GM23338 (cell line): ENCODE data around the gene SMPD4. TPM values are rescaled to one million over a fixed set of nuclear protein-coding genes. Genes with fewer than 3 reads are reported as not detected.

ENCODE experiments used
- ATAC-seq: fragments of 200-7000 bp; cut with Tn5 transposase; 3 replicates; pipeline ENCODE4 v1.9.1; 2020
- DNase-seq: peaks from one replicate; pipeline ENCODE4 v3.0.0-alpha.2; 2015; ENCODE audit warnings: low spot score
- H2AFZ ChIP-seq: fragments of 200-600 bp; sonication (generic); 2 replicates; pipeline ENCODE4 v1.8.0; 2016; ENCODE audit warnings: antibody characterized with exemption, mild to moderate bottlenecking, moderate library complexity
- H3F3A ChIP-seq: fragments of 200-600 bp; sonication (generic); replicated peaks from 2 replicates; pipeline ENCODE4 v1.8.0; 2017; ENCODE audit warnings: antibody characterized with exemption, mixed run types, low read depth
- H3K27ac ChIP-seq: fragments of 200-600 bp; sonication (generic); 2 replicates; pipeline ENCODE4 v1.6.1; 2016; ENCODE audit warnings: low read depth
- H3K27me3 ChIP-seq: fragments of 200-600 bp; sonication (generic); 2 replicates; pipeline ENCODE4 v1.8.0; 2016; ENCODE audit warnings: mild to moderate bottlenecking, mixed run types, moderate library complexity; ENCODE audit not compliant: insufficient read depth
- H3K36me3 ChIP-seq: fragments of 200-600 bp; sonication (generic); 2 replicates; pipeline ENCODE4 v1.8.0; 2016; ENCODE audit warnings: mild to moderate bottlenecking; ENCODE audit not compliant: insufficient read depth
- H3K4me1 ChIP-seq: fragments of 200-600 bp; sonication (generic); 2 replicates; pipeline ENCODE4 v1.8.0; 2016; ENCODE audit warnings: mild to moderate bottlenecking, moderate library complexity; ENCODE audit not compliant: insufficient read depth
- H3K4me2 ChIP-seq: fragments of 200-600 bp; sonication (generic); 2 replicates; pipeline ENCODE4 v1.7.1; 2017; ENCODE audit warnings: mixed run types
- H3K4me3 ChIP-seq: fragments of 200-600 bp; sonication (generic); 2 replicates; pipeline ENCODE4 v1.6.1; 2016; ENCODE audit warnings: mixed run types
- H3K79me2 ChIP-seq: fragments of 200-600 bp; sonication (generic); replicated peaks from 2 replicates; pipeline ENCODE4 v1.8.0; 2017; ENCODE audit warnings: mild to moderate bottlenecking; ENCODE audit not compliant: insufficient read depth
- H3K9me2 ChIP-seq: fragments of 200-600 bp; sonication (generic); 2 replicates; pipeline ENCODE4 v1.8.0; 2017; ENCODE audit not compliant: insufficient read depth
- H4K20me1 ChIP-seq: fragments of 200-600 bp; sonication (generic); replicated peaks from 2 replicates; pipeline ENCODE4 v1.8.0; 2017; ENCODE audit warnings: mild to moderate bottlenecking; ENCODE audit not compliant: insufficient read depth
- H3K27ac Mint-ChIP-seq: 2 replicates; pipeline ENCODE4 v1.8.0; 2020; ENCODE audit warnings: inconsistent platforms, mild to moderate bottlenecking, moderate library complexity, mixed read lengths
- H3K27me3 Mint-ChIP-seq: 3 replicates; pipeline ENCODE4 v1.8.0; 2022; ENCODE audit warnings: low read depth, mild to moderate bottlenecking, moderate library complexity, mixed read lengths, inconsistent platforms; ENCODE audit not compliant: insufficient read depth, poor library complexity
- H3K36me3 Mint-ChIP-seq: 3 replicates; pipeline ENCODE4 v1.8.0; 2021; ENCODE audit warnings: low read depth, mild to moderate bottlenecking, inconsistent platforms, moderate library complexity, mixed read lengths
- H3K4me1 Mint-ChIP-seq: 3 replicates; pipeline ENCODE4 v1.8.0; 2020; ENCODE audit warnings: mild to moderate bottlenecking, inconsistent platforms, mixed read lengths
- H3K4me3 Mint-ChIP-seq: 3 replicates; pipeline ENCODE4 v1.8.0; 2021; ENCODE audit warnings: moderate library complexity, mild to moderate bottlenecking, inconsistent platforms, mixed read lengths
- H3K9me3 Mint-ChIP-seq: 3 replicates; pipeline ENCODE4 v1.8.0; 2020; ENCODE audit warnings: moderate library complexity, mild to moderate bottlenecking, inconsistent platforms, mixed read lengths
- CREB1 ChIP-seq: fragments of 250-450 bp; sonication (Bioruptor Pico); IDR thresholded peaks from 2 replicates; pipeline ENCODE4 v1.5.0; 2020; ENCODE audit warnings: low read depth, mild to moderate bottlenecking, moderate library complexity
- CTCF ChIP-seq, 2 experiments: fragments of 200-600 bp in 1 of 2; sonication (generic) in 1 of 2; conservative IDR thresholded peaks; 2 replicates each; pipeline versions ENCODE4 v1.5.1 to v1.6.1; 2016 to 2017; ENCODE audit warnings: antibody characterized with exemption in 2 of 2, low read depth in 2 of 2, mild to moderate bottlenecking in 2 of 2, moderate library complexity in 1 of 2
- ETS1 ChIP-seq: IDR thresholded peaks from 2 replicates; pipeline ENCODE4 v1.6.1; 2016; ENCODE audit warnings: antibody characterized with exemption
- EZH2 ChIP-seq: fragments of 200-600 bp; sonication (generic); IDR thresholded peaks from one replicate; pipeline ENCODE4 v1.8.0; 2017; ENCODE audit warnings: antibody characterized with exemption, mild to moderate bottlenecking, low read depth; ENCODE audit not compliant: unreplicated experiment
- EZH2phosphoT487 ChIP-seq: fragments of 200-600 bp; sonication (generic); IDR thresholded peaks from one replicate; pipeline ENCODE4 v1.8.1; 2018; ENCODE audit warnings: antibody characterized with exemption; ENCODE audit not compliant: unreplicated experiment
- JUNB ChIP-seq: IDR thresholded peaks from one replicate; pipeline ENCODE4 v1.6.1; 2016; ENCODE audit warnings: antibody characterized with exemption; ENCODE audit not compliant: unreplicated experiment
- NANOG ChIP-seq: IDR thresholded peaks from 2 replicates; pipeline ENCODE4 v1.6.1; 2016; ENCODE audit warnings: antibody characterized with exemption, borderline replicate concordance
- POLR2AphosphoS5 ChIP-seq: IDR thresholded peaks from 2 replicates; pipeline ENCODE4 v1.6.1; 2016; ENCODE audit warnings: antibody characterized with exemption, low read depth
- REST ChIP-seq: IDR thresholded peaks from one replicate; pipeline ENCODE4 v1.6.1; 2018; ENCODE audit warnings: antibody characterized with exemption; ENCODE audit not compliant: unreplicated experiment
- STAT1 ChIP-seq: IDR thresholded peaks from one replicate; pipeline ENCODE4 v1.6.1; 2016; ENCODE audit warnings: antibody characterized with exemption; ENCODE audit not compliant: unreplicated experiment
- ZNF114 ChIP-seq: fragments of 250-450 bp; sonication (Bioruptor Pico); IDR thresholded peaks from 2 replicates; pipeline ENCODE4 v1.5.0; 2020; ENCODE audit warnings: mild to moderate bottlenecking, moderate library complexity
- ZNF331 ChIP-seq: fragments of 250-450 bp; sonication (Bioruptor Pico); IDR thresholded peaks from 2 replicates; pipeline ENCODE4 v1.5.0; 2020; ENCODE audit warnings: low read depth, mild to moderate bottlenecking, moderate library complexity
- polyA plus RNA-seq: library from polyadenylated mRNA; unstranded; fragments of >200 nt; fragmentation: Nextera tagmentation; extraction: Ambion mirVana; gene quantifications from 2 replicates; pipeline ENCODE4 v1.2.1, GENCODE V29; 2016
- total RNA-seq: library from RNA; depleted of rRNA; stranded (reverse); fragments of >200 nt; shearing (Covaris generic); gene quantifications from 2 replicates; pipeline ENCODE4 v1.2.3, GENCODE V29; 2014
- TF ChIP-seq, protein P1 (sequence below): fragments of 250-450 bp; sonication (Bioruptor Pico); IDR thresholded peaks from 2 replicates; pipeline ENCODE4 v1.5.0; 2020; ENCODE audit warnings: mild to moderate bottlenecking, moderate library complexity

Gene SMPD4
- total and polyA plus RNA-seq, 2 experiments from 2014 or later, result 44.2 to 98.6 TPM

DNA sequence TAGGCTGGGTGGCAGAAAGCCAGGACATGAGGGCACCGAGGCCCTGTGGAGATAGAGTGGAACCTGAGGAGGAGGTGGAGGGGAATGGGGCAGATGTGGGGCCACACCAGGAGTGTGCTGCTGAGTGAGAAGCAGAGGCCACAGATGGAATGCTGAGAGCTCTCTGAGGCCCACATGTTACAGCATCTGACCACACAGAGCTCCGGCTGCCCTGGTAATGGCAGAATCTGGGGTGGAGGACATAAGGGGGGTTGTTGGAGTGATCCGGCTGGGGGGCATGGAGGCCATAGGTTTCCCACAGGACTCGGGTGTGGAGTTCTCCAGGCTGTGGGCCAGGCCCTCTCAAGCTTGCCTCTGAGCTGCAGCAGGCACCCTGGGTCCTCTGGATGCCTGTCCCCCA lies 4.5 kb upstream of the SMPD4 start:
- H3F3A ChIP-seq, result no peaks in the 10 kb centered on the region
- DNase-seq, result no peak
- no peaks in the 10 kb centered on the region for H3K9me2 ChIP-seq
- H3K4me3 ChIP-seq, result no peak overlapping the region
- peaks cover 7% of the 10 kb centered on the region for H3K79me2 ChIP-seq
- Mint-ChIP-seq H3K36me3 (peaks cover 5% of the 10 kb centered on the region), H3K27ac (no peak overlapping the region), H3K4me3 (no peak overlapping the region), H3K27me3 (peaks cover 7% of the 10 kb centered on the region), H3K9me3 (no peaks in the 10 kb centered on the region), H3K4me1 (peaks cover 10% of the 10 kb centered on the region; the same call in 2 of the 3 replicates)
- H2AFZ ChIP-seq, result no peak overlapping the region
- H3K27ac ChIP-seq, result no peak overlapping the region
- no peaks in the 10 kb centered on the region for H3K27me3 ChIP-seq
- no peaks in the 10 kb centered on the region for H3K4me1 ChIP-seq
- H3K36me3 ChIP-seq, result no peaks in the 10 kb centered on the region
- no peak for ATAC-seq
- TF ChIP-seq ETS1 (no peak), JUNB (no peak), REST (no peak), EZH2 (no peak), ZNF331 (no peak), POLR2AphosphoS5 (no peak), CTCF (conservative IDR thresholded peaks at IDR 0.05; ENCODE audit: low read depth in 2 of 2) (no peak), STAT1 (no peak), NANOG (no peak), EZH2phosphoT487 (no peak), CREB1 (CRISPR knock-in tag) (no peak), ZNF114 (CRISPR knock-in tag) (no peak)
- TF ChIP-seq, protein P1, sequence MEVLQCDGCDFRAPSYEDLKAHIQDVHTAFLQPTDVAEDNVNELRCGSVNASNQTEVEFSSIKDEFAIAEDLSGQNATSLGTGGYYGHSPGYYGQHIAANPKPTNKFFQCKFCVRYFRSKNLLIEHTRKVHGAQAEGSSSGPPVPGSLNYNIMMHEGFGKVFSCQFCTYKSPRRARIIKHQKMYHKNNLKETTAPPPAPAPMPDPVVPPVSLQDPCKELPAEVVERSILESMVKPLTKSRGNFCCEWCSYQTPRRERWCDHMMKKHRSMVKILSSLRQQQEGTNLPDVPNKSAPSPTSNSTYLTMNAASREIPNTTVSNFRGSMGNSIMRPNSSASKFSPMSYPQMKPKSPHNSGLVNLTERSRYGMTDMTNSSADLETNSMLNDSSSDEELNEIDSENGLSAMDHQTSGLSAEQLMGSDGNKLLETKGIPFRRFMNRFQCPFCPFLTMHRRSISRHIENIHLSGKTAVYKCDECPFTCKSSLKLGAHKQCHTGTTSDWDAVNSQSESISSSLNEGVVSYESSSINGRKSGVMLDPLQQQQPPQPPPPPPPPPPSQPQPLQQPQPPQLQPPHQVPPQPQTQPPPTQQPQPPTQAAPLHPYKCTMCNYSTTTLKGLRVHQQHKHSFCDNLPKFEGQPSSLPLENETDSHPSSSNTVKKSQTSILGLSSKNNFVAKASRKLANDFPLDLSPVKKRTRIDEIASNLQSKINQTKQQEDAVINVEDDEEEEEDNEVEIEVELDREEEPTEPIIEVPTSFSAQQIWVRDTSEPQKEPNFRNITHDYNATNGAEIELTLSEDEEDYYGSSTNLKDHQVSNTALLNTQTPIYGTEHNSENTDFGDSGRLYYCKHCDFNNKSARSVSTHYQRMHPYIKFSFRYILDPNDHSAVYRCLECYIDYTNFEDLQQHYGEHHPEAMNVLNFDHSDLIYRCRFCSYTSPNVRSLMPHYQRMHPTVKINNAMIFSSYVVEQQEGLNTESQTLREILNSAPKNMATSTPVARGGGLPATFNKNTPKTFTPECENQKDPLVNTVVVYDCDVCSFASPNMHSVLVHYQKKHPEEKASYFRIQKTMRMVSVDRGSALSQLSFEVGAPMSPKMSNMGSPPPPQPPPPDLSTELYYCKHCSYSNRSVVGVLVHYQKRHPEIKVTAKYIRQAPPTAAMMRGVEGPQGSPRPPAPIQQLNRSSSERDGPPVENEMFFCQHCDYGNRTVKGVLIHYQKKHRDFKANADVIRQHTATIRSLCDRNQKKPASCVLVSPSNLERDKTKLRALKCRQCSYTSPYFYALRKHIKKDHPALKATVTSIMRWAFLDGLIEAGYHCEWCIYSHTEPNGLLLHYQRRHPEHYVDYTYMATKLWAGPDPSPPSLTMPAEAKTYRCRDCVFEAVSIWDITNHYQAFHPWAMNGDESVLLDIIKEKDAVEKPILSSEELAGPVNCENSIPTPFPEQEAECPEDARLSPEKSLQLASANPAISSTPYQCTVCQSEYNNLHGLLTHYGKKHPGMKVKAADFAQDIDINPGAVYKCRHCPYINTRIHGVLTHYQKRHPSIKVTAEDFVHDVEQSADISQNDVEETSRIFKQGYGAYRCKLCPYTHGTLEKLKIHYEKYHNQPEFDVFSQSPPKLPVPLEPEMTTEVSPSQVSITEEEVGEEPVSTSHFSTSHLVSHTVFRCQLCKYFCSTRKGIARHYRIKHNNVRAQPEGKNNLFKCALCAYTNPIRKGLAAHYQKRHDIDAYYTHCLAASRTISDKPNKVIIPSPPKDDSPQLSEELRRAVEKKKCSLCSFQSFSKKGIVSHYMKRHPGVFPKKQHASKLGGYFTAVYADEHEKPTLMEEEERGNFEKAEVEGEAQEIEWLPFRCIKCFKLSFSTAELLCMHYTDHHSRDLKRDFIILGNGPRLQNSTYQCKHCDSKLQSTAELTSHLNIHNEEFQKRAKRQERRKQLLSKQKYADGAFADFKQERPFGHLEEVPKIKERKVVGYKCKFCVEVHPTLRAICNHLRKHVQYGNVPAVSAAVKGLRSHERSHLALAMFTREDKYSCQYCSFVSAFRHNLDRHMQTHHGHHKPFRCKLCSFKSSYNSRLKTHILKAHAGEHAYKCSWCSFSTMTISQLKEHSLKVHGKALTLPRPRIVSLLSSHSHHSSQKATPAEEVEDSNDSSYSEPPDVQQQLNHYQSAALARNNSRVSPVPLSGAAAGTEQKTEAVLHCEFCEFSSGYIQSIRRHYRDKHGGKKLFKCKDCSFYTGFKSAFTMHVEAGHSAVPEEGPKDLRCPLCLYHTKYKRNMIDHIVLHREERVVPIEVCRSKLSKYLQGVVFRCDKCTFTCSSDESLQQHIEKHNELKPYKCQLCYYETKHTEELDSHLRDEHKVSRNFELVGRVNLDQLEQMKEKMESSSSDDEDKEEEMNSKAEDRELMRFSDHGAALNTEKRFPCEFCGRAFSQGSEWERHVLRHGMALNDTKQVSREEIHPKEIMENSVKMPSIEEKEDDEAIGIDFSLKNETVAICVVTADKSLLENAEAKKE (CRISPR knock-in tag), result no peak
- H3K4me2 ChIP-seq, result no peak overlapping the region
- no peaks in the 10 kb centered on the region for H4K20me1 ChIP-seq
